NOMO-1 treated with DMSO at 0.1 percent for 48 hours (cell line): ENCODE data around the gene BCL2L13.
"Not testable (repeated sequence)": the region's sequence is repeated elsewhere in the genome, so short reads cannot be mapped to it uniquely, and the experiment has no call there.

Experiments
- DNase-seq: peaks from one replicate; lab custom pipeline; 2025; ENCODE audit not compliant: unreplicated experiment; lab: John Stamatoyannopoulos, UW

The BCL2L13 gene

DNA sequence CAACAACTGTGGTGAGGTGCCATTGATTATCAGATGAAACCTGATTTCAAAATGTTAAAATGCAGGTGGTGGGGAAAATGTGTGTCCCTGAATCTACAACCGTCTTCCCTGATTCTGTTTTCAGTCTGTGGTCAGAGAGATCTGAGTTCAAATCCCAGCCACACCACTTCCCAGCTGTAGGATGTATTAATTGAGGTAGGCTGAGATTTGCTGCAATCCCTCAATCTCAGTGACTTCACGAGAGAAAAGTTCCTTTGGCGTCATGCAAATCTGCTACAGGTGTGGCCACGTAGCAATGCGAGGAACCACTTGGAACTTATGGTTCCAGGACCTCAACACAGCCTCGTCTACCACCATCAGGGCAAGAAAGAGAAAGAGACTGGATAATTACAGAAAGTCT is 56.2 kb downstream of the BCL2L13 start:
- no peak for DNase-seq

DNA sequence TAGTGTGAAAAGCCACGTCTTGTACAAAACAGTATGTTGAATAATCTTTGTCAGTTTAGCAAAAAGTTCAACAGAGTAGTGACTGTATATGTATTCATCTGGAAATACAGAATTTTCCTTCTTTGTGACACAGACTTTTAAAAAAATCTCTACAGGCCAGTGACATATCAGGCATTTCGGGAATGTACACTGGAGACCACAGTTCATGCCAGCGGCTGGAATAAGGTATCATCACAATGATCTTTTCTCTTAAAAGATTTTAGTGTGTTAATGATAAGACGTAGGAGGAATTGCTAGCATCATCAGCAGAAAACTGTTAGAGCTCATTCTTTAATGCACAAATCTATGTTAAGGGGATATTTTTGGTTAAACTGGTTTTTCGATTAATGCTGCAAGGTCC is 57.4 kb downstream of the BCL2L13 start:
- no peak for DNase-seq

DNA sequence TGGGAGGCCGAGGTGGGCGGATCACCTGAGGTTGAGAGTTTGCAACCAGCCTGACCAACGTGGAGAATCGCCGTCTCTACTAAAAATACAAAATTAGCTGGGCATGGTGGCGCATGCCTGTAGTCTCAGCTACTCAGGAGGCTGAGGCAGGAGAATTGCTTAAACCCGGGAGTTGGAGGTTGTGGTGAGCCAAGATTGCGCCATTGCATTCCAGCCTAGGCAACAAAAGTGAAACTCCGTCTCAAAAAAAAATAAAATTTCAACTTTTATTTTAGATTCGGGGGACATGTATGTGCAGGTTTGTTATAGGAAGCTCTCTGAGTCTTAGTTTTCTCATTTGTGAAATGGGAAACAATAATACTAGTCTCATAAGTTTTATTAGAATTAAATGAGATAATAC is 58.6 kb downstream of the BCL2L13 start:
- peak; percentile 24 for DNase-seq

DNA sequence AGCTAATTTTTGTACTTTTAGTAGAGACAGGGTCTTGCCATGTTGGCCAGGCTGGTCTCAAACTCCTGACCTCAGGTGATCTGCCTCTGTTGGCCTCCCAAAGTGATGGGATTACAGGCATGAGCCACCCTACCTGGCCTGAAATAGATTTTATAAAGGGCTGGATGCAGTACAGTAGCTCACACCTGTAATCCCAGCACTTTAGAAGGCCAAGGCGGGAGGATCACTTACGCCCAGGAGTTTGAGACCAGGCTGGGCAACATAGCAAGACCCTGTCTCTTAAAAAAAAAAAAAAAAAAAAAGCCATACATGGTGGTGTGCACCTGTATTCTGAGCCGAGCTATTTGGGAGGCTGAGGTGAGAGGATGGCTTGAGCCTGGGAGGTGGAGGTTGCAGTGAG is 59.7 kb downstream of the BCL2L13 start:
- not testable (repeated sequence) for DNase-seq

DNA sequence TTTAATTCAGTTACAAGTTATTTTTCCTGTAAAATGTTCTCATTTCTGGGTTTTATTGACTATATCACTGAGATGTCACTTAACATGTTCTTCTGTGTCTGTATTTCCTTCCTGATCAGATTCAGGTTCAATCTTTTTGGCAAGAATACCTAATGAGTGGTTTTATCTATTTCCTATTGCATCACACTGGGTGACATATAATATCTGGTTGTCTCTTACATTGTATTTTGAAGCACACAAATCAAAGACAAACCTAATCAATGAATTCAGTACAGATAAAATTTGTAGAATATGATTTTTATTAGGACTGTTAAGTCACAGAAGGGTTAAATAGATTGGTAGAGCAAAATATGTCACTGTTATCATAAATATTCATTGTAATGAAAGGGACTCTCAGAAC is 60.4 kb downstream of the BCL2L13 start:
- DNase-seq: peak; percentile 25

DNA sequence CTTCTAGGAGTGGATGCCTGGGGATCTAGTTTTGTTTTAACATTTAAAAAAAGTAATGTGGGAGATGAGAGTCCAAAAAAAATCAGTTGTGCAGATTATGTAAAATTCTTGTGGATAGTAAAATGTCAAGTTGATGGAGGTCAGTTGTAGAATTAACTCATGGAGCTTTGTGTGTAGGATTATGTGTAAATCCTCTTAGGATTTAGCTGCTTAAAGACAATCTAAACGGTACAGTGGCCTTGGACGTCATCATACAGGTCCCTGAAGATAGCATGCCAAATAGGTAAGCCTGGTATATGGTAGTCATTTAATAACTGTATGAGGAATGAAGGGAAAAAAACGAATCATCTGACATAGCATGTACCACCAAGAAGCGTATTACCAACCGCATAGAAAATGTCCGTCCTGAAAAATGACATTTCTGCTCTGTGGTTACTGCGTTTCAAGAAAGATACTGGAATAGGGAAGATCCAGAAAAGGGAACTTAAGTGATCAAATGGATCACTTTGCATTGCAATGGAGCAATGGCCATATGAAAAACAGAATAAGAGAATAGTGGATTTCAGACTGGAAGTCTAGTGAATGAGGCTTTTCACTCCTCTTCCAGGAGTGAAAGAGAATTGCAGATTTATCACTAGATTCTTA is 61.3 kb downstream of the BCL2L13 start:
- DNase-seq: peak; percentile 44

DNA sequence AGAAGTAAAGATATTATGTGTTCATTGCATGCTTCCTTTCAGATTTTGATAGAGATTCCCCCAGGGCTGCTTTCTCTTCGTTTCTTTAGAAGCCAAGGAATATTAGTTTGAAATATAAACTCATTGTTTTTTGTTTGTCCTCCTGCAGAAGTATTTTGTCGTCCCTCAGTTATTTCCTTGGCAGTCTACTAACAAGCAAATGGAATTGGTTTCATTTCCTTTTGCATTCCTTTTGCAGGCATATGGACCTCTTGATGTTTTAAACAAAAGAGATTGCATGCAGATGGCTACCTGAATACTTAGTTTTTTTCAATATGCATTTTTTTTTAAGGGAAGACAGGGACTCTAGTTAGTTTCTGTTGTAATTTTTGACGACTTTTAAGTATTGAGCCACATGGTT is 62.2 kb downstream of the BCL2L13 start:
- no peak for DNase-seq

DNA sequence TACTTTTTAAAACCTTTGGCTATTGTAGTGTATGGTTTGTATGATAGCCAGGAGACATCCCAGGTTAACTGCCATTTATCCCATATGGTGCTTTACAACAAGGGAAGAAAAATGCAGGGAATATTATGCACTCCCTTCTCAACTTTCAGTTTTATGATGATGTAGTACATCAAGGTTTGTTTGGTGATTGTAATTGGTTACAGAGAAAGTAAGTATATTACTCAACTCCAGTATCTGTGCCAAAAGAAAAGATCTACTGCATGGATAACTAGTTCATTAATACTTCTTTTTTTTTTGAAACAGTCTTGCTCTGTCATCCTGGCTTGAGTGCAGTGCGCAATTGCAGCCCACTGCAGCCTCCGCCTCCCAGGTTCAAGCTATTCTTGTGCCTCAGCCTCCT is 65.3 kb downstream of the BCL2L13 start:
- DNase-seq: no peak

DNA sequence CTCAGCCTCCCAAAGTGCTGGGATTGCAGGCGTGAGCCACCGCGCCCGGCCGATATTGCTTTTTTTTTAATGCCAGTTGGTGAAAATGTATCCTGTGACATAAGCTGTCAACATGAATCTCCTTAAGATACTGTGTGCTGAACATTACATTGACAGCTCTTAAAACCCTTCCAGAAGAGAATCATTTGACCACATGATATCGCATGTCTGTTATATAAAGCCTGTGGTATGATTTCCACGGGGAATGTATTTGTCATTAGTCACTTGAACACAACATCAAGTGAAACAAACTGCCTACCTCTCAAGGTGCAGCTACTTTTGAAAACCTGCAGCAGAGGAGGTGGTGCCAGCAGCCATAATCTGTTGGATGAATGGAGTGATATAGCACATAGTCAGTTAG is 67.0 kb downstream of the BCL2L13 start:
- DNase-seq: no peak

DNA sequence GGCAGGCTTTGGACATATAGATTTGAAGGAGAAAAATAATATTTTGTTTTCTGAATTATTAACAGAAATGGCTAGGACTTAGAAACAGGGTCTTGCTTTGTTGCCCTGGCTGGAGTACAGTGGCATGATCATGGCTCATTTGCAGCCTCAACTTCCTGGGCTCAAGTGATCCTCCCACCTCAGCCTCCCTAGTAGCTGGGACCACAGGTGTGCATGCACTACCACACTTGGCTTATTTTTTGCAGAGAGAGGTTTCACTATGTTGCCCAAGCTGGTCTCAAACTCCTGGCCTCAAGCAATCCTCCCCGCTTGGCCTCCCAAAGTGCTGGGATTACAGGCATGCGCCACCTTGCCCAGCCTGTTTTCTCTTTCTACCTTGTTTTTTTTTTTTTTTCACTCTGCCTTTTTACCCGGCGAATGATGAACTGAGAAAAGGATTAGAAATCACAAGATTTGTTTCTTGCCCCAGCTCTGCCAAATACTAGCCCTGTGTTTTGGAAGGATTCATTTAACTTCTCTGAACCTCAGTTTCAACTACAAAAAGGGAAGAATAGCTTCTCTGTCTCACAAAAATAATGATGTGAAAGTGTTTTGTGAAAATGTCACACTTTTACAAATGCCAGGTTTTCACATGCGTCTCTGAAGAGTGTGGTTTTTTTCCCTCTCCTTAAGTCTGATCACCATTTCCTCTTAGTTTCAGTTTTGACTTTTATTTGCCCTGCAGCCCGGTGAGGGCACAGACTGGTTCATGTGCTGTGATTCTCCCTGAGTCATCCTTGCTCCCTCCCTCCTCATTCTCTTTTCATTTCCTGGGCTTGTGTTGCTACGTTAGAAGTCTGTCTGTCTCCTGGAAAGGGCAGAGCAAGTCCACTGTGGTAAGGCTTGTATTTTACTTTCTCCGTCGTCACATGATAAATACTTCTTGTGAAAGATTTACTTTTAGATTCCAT is 67.7 kb downstream of the BCL2L13 start:
- peak; percentile 78 for DNase-seq

DNA sequence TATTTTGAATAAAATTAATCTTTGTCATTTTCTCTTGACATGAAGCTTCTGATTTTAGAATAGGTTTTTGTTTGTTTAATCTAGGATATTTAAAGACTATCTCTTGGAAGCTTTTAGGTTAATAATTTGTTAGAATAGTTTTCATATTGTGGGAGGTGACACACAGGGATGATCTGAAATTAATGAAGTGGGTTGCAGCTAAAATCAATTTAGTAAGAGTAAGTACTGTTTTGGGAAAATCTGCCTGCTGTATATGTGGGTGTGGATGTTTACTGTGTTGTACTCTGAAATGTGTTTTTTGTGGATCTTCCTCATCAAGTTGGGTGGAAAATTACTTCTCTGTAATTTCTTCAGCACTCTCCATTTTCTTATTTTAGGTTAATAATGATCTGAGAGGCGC is 68.4 kb downstream of the BCL2L13 start:
- no peak for DNase-seq

DNA sequence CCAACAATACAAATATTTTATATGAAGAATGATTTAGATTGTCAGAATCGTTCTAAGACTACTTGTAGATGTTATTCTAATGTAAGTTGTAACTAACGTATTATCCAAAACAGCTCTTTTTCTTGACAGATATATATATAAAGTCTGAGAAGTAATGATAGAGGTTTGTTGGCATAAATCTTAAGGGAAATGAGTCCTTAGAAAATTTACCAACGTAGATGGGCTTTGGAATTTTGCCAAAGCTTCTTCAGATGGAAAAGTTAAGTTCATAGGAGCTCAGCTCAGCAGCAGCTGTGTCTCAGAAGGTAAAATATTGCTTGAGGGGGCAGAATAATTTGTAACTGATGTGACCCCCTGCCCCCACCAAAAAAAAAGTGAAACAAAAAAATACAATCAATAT is 69.0 kb downstream of the BCL2L13 start:
- DNase-seq: no peak

DNA sequence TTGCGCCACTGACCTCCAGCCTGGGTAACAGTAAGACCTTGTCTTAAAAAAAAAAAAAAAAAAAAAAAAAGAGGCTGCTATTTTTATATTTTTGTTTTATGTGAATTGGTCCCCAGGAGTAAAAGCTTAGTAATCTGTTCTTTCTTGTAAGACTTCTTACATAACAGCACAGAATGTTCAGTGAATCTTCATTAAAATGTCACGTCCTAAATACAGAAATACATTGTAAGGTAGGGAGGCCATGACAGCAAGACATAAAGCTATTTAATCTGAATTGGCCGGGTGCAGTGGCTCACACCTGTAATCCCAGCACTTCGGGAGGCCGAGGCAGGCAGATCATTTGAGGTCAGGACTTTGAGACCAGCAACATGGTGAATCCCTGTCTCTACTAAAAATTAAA is 71.5 kb downstream of the BCL2L13 start:
- no peak for DNase-seq

DNA sequence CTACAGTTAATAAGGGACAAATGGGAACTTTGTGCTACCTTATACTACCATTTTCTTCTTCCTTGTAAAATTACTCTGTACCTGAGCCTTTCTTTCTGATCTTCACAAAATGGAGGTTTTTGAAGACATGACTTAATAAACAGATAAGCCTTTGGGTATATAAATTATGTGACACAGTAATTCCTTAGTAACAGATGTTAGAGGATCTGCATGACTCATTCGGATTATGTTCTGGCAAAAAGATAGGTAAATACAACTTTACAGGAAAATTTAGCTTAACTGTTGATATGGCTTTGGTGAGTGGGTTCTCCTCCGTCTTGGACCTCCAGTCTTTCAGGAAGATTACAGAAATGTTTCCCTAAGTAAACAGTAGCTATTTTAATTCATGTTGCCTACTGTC is 73.9 kb downstream of the BCL2L13 start:
- DNase-seq: no peak

DNA sequence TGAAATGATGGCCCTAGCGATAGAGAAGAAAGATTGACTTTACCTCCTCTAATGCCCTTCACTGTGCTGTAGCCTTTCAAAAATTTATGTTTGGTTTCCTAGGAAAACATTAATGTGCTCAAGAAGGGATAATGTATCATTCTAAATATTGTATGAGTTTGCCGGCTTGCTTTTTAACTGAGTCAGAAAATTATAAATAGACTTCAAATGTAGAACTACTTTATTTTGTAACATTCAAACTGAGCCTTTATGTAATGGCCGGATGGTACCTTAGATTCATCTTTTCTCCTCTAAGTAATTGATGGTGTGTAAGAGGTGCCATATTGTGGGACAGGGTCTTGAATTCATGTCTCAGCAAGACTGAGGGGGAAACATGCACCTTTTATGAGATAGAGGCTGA is 78.0 kb downstream of the BCL2L13 start:
- DNase-seq: no peak

DNA sequence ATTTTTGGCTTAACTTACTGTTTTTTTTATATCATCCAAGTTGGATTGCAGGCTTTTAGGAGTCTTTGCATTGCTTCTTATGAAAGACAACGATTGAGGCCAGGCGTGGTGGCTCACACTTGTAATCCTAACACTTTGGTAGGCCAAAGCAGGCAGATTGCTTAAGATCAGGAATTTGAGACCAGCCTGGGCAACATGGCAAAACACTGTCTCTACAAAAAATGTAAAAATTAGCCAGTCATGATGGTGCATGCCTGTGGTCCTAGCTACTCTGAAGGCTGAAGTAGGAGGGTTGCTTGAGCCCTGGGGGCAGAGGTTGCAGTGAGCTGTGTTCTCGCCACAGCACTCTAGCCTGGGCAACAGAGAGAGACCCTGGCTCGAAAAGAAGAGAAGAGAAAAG is 79.2 kb downstream of the BCL2L13 start:
- no peak for DNase-seq

DNA sequence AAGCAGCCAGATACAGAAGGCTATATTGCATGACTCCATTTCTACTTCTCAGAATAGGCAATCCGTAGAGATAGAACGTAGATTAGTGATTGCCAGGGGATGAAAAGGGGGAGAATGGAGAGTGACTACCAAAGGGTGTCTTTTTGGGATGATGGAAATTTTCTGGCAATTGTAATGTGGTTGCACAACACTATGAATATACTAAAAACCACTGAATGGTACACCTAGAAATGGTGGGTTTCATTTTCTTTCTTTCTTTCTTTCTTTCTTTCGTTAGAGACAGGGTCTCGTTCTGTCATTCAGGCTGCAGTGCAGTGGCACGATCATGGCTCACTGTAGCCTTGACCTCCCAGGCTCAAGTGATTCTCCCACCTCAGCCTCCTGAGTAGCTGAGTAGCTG is 81.4 kb downstream of the BCL2L13 start:
- no peak for DNase-seq

DNA sequence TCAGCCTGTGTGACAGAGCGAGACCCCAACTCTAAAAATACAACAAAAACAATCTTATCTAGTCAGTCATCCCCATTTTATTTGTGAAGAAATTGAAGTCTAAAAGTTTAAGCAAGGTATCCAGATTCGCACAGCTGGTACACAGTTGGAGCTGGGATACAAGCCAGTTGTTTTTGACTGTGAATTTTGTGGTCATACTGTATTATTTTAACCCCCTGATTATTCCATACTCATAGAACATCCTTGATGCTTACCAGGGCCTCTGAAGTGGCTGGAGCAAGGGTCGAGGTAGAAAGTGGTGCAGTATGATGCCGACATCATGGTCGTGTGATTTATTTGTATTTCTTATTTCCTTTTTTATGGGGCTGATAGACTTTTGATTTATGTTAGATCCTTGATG is 85.7 kb downstream of the BCL2L13 start:
- DNase-seq: no peak

DNA sequence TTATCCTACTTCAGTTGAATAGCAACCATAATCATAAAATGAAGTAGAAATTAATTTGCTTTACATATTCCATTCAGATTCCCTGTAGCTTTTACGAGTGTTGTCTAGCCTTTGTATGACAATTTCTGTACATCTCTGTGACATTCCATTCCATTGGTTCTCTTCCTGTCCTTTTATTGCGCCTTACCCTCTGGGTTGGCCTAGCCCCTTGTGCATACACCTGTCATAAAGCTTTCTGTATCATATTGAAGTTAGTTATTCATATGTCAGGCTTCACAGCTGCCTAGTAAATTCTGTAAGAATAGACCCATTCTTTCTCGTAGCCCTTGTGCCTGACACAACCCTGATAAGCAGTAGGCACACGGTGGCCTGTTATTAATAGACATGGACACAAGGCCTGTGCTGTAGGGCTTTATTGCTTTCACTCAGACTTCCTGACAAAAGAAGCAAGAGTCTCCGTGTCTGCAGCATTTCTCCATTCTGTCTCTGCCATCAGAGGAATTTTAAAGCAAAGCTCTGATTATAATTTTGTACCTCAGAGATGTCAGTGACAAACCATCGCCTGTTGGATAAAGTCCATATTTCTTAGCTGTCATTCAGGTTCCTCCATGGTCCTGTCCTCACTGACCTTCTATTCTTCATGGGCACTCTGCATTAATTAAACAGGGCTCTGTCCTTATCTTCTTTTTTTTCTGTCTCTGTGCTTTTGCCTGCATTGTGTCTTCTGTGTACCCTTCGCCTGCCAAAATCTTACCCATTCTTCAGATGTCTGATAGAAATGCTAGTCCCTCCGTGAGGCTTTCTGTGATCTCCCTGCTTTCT is 86.3 kb downstream of the BCL2L13 start:
- no peak for DNase-seq

DNA sequence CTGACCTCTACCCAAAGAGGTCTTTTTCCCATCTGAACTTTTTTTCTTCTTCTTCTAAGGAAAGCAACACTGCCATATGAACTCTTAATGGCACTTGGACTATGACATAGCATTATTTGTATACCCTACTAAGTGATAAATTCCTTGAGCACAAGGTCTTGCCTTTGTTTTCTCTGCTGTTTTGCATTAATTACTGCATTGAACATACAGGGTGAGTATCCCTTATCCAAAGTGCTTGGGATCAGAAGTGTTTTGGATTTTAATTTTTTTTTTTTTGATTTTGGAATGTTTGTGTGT is 86.9 kb downstream of the BCL2L13 start:
- DNase-seq: no peak

DNA sequence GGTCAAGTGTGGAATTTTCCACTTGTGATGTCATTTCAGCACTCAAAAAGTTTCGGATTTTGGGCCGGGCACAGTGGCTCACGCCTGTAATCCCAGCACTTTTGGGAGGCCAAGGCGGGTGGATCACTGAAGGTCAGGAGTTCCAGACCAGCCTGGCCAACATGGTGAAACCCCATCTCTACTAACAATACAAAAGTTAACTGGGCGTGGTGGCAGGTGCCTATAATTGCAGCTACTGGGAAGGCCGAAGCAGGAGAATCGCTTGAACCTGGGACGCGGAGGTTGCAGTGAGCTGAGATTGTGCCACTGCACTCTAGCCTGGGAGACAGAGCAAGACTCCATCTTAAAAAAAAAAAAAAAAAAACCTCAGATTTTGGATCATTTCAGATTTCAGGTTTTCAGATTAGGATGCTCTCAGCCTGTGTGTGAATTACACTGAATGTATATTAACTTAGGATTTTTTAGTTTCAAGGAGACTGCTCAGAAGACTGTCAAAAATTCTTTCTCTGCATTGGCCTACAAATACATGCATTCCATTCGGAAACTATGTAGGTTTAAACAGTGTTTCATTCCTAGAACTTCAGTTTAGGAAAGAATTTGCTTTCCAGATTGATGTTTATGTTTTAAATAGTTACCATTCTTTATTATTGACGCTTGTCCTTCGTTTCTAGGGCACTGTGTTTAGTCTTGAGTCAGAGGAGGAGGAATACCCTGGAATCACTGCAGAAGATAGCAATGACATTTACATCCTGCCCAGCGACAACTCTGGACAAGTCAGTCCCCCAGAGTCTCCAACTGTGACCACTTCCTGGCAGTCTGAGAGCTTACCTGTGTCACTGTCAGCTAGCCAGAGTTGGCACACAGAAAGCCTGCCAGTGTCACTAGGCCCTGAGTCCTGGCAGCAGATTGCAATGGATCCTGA is 87.7 kb downstream of the BCL2L13 start:
- DNase-seq: no peak
